PFSK-1 (cell line): ENCODE data around the gene HAPLN1.

Experiments
- FOXP2 ChIP-seq: optimal IDR thresholded peaks from 2 replicates; pipeline ENCODE3; 2011; ENCODE audit warnings: borderline replicate concordance, control low read depth, inconsistent platforms; ENCODE audit not compliant: insufficient read depth; ENCODE audit errors: extremely low read length, extremely low read depth
- POLR2AphosphoS5 ChIP-seq: IDR thresholded peaks from 2 replicates; pipeline ENCODE4 v1.6.1; 2012; ENCODE audit warnings: low read depth, mild to moderate bottlenecking, control low read depth, low read length, moderate library complexity
- REST ChIP-seq, 2 experiments: IDR thresholded peaks; 2 replicates each; pipeline versions ENCODE4 v1.6.1 to v1.8.0; 2011 to 2012; ENCODE audit warnings: low read depth in 2 of 2, low read length in 2 of 2, control low read depth in 1 of 2, inconsistent platforms in 1 of 2, mild to moderate bottlenecking in 1 of 2, moderate library complexity in 1 of 2; ENCODE audit not compliant: insufficient read depth in 1 of 2
- SIN3A ChIP-seq: IDR thresholded peaks from 2 replicates; pipeline ENCODE4 v1.6.1; 2012; ENCODE audit warnings: mild to moderate bottlenecking, low read length, moderate library complexity, borderline replicate concordance; ENCODE audit not compliant: insufficient read depth
- TAF1 ChIP-seq: IDR thresholded peaks from 2 replicates; pipeline ENCODE4 v1.6.1; 2012; ENCODE audit warnings: low read length, control low read depth, borderline replicate concordance; ENCODE audit not compliant: insufficient read depth

HAPLN1 gene

DNA sequence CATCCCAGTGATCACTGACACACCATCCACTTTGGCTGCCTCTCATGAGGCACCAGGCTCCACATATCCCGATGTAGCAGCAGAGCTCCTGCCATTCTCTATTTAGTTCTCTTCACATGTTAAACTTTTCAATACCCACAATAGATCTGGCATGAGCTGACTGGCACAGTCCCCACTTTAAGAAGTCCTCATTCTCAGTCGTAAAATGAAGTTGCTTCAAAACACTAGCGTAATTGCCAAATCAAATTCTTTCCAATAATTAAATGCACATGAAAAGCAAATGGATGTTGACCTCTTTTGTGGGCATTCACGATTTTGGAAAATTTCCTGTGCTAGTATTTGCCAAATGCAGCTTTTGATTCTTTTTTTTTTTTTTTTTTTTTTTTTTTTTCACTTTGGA is 32.4 kb downstream of the HAPLN1 start:
- TF ChIP-seq FOXP2 (no peak), SIN3A (no peak), REST (IDR thresholded peaks at IDR 0.05; ENCODE audit: insufficient read depth in 1 of 2, low read depth in 2 of 2, low read length in 2 of 2) (no peak), POLR2AphosphoS5 (no peak), TAF1 (no peak)

GRCh38 chr5:83687124-83687619 is 33.5 kb downstream of the HAPLN1 start:
- no peak for TF ChIP-seq FOXP2
- no peak for TF ChIP-seq TAF1
- no peak for TF ChIP-seq SIN3A
- TF ChIP-seq POLR2AphosphoS5: no peak
- TF ChIP-seq REST (IDR thresholded peaks at IDR 0.05; ENCODE audit: insufficient read depth in 1 of 2, low read depth in 2 of 2, low read length in 2 of 2): no peak

DNA sequence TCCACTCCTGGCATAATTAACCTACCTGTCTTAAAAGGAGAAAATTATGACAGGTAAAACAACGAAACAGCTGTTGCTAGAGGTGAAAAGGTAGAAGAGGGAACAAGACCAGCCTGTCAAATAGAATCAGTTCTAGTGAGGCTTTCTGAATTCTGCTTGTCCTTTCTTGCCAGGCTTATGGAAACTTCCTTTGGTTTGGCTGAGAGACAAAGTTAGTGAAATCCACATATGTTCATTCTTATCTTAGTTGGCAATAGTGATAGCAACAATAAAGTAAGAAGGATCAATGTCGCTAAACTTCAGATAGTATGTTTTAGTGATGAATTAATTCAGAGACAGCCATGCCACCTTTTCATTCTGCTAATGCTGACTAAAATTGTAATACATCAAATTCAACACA is 34.4 kb downstream of the HAPLN1 start:
- TF ChIP-seq SIN3A: no peak

- no peak for TF ChIP-seq FOXP2
- no peak for TF ChIP-seq REST (IDR thresholded peaks at IDR 0.05; ENCODE audit: insufficient read depth in 1 of 2, low read depth in 2 of 2, low read length in 2 of 2)
- TF ChIP-seq POLR2AphosphoS5: no peak
- TF ChIP-seq SIN3A: no peak
- no peak for TF ChIP-seq TAF1
Measured at GRCh38 chr5:83683836-83684235, 36.8 kb downstream of the HAPLN1 start.

- TF ChIP-seq TAF1 (no peak), SIN3A (no peak), REST (IDR thresholded peaks at IDR 0.05; ENCODE audit: insufficient read depth in 1 of 2, low read depth in 2 of 2, low read length in 2 of 2) (no peak), FOXP2 (no peak), POLR2AphosphoS5 (no peak)
Measured at GRCh38 chr5:83672646-83673045, 48.0 kb downstream of the HAPLN1 start.
